HG03432 (cell line): ENCODE data around the gene ZSWIM8.

Source experiments
- ATAC-seq: cut with Tn5 transposase; IDR thresholded peaks from one replicate; pipeline ENCODE4 v1.9.1; 2021; ENCODE audit warnings: mild to moderate bottlenecking, moderate library complexity; ENCODE audit not compliant: unreplicated experiment

ZSWIM8 gene

GRCh38 chr10:73840403-73841060 is 55.1 kb downstream of the ZSWIM8 start:
- ATAC-seq: no peak

GRCh38 chr10:73841061-73841421 is 55.6 kb downstream of the ZSWIM8 start:
- ATAC-seq: no peak

GRCh38 chr10:73841526-73842285 is 56.3 kb downstream of the ZSWIM8 start:
- ATAC-seq: no peak

GRCh38 chr10:73842349-73842748 is 56.9 kb downstream of the ZSWIM8 start:
- ATAC-seq: no peak

- no peak for ATAC-seq
These were observed 57.9 kb downstream of the ZSWIM8 start for GRCh38 chr10:73843261-73843660.

- no peak for ATAC-seq
These were observed 61.6 kb downstream of the ZSWIM8 start for GRCh38 chr10:73847031-73847430.

GRCh38 chr10:73848821-73849489 is 63.5 kb downstream of the ZSWIM8 start:
- peak; percentile 96 for ATAC-seq

GRCh38 chr10:73850211-73850610 is 64.8 kb downstream of the ZSWIM8 start:
- ATAC-seq: no peak

- no peak for ATAC-seq
These were observed 65.6 kb downstream of the ZSWIM8 start for GRCh38 chr10:73850863-73851461.
